Measurements from ENCODE around the gene C17orf100. TPM values are rescaled to one million over a fixed set of nuclear protein-coding genes. Genes with fewer than 3 reads are reported as not detected.

Gene C17orf100
- total and polyA plus RNA-seq, 2 of the 13 experiments (the other 11 are each of a cell fraction or from before 2014, with no cell fraction given) = 3.6 to 8.7 TPM

DNA sequence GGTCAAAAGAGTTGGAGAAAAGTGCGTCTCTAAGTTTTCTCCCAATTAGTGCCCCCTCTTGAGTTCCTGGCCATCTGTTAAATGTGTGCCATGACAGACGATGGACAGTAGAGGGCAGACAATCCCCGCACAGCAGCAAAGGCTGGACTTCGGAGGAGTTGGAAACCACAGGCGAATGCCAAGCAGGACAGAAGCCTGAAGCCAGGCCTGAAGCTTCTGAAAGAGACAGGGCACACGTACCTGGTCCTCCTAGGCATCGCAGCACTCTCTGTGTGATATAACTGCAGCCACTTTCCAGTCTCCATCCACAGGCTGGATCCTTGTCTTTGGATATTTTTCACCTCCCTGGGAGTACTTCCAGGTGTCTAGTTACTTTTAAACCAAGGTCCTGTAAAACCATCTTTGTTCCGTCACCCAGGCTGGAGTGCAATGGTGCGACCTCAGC, 14.5 kb downstream of the C17orf100 start (continued):
- TF ChIP-seq, protein P1, sequence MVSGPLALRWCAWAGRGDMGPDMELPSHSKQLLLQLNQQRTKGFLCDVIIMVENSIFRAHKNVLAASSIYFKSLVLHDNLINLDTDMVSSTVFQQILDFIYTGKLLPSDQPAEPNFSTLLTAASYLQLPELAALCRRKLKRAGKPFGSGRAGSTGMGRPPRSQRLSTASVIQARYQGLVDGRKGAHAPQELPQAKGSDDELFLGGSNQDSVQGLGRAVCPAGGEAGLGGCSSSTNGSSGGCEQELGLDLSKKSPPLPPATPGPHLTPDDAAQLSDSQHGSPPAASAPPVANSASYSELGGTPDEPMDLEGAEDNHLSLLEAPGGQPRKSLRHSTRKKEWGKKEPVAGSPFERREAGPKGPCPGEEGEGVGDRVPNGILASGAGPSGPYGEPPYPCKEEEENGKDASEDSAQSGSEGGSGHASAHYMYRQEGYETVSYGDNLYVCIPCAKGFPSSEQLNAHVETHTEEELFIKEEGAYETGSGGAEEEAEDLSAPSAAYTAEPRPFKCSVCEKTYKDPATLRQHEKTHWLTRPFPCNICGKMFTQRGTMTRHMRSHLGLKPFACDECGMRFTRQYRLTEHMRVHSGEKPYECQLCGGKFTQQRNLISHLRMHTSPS (CRISPR knock-in tag; IDR thresholded peaks at IDR 0.05; ENCODE audit: low read depth) = 0 out of 2 replicates have a peak, but pooled peaks have one; percentile 46
- TF ChIP-seq SMAD3 (CRISPR knock-in tag; IDR thresholded peaks at IDR 0.05) (peak; percentile 66), ZNF337 (CRISPR knock-in tag; IDR thresholded peaks at IDR 0.05; ENCODE audit: borderline replicate concordance, low read depth) (no peak), SRY (CRISPR knock-in tag; IDR thresholded peaks at IDR 0.05) (0 out of 2 replicates have a peak, but pooled peaks have one; percentile 28), ZMYM4 (CRISPR knock-in tag; IDR thresholded peaks at IDR 0.05) (peak; percentile 44; the same call in 1 of the 2 replicates), MED1 (CRISPR knock-in tag; IDR thresholded peaks at IDR 0.05) (0 out of 2 replicates have a peak, but pooled peaks have one; percentile 16), HNRNPH1 (optimal IDR thresholded peaks at IDR 0.05; ENCODE audit: low read depth, low read length) (no peak), BORCS8-MEF2B (CRISPR knock-in tag; IDR thresholded peaks at IDR 0.05) (peak; percentile 44; the same call in 1 of the 2 replicates), NR2C2 (CRISPR knock-in tag; IDR thresholded peaks at IDR 0.05; ENCODE audit: borderline replicate concordance) (peak; percentile 28; the same call in 1 of the 2 replicates), ZNF274 (CRISPR knock-in tag; IDR thresholded peaks at IDR 0.05) (0 out of 2 replicates have a peak, but pooled peaks have one; percentile 42), ZNF749 (CRISPR knock-in tag; IDR thresholded peaks at IDR 0.05; ENCODE audit: borderline replicate concordance) (no peak), REPIN1 (CRISPR knock-in tag; IDR thresholded peaks at IDR 0.05; ENCODE audit: borderline replicate concordance, low read depth) (peak; percentile 71; the same call in 1 of the 2 replicates), KMT2A (CRISPR knock-in tag; IDR thresholded peaks at IDR 0.05) (no peak), MEF2D (CRISPR knock-in tag; IDR thresholded peaks at IDR 0.05) (0 out of 2 replicates have a peak, but pooled peaks have one; percentile 51), POGZ (CRISPR knock-in tag; IDR thresholded peaks at IDR 0.05) (peak; percentile 38; the same call in 1 of the 2 replicates), CEBPG (CRISPR knock-in tag; IDR thresholded peaks at IDR 0.05) (0 out of 2 replicates have a peak, but pooled peaks have one; percentile 8), SPEN (CRISPR knock-in tag; IDR thresholded peaks at IDR 0.05; ENCODE audit: low read depth) (0 out of 2 replicates have a peak, but pooled peaks have one; percentile 48)
- TF ChIP-seq, protein P2, sequence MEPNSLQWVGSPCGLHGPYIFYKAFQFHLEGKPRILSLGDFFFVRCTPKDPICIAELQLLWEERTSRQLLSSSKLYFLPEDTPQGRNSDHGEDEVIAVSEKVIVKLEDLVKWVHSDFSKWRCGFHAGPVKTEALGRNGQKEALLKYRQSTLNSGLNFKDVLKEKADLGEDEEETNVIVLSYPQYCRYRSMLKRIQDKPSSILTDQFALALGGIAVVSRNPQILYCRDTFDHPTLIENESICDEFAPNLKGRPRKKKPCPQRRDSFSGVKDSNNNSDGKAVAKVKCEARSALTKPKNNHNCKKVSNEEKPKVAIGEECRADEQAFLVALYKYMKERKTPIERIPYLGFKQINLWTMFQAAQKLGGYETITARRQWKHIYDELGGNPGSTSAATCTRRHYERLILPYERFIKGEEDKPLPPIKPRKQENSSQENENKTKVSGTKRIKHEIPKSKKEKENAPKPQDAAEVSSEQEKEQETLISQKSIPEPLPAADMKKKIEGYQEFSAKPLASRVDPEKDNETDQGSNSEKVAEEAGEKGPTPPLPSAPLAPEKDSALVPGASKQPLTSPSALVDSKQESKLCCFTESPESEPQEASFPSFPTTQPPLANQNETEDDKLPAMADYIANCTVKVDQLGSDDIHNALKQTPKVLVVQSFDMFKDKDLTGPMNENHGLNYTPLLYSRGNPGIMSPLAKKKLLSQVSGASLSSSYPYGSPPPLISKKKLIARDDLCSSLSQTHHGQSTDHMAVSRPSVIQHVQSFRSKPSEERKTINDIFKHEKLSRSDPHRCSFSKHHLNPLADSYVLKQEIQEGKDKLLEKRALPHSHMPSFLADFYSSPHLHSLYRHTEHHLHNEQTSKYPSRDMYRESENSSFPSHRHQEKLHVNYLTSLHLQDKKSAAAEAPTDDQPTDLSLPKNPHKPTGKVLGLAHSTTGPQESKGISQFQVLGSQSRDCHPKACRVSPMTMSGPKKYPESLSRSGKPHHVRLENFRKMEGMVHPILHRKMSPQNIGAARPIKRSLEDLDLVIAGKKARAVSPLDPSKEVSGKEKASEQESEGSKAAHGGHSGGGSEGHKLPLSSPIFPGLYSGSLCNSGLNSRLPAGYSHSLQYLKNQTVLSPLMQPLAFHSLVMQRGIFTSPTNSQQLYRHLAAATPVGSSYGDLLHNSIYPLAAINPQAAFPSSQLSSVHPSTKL (CRISPR knock-in tag; IDR thresholded peaks at IDR 0.05) = peak; percentile 29; the same call in 1 of the 2 replicates
- TF ChIP-seq, protein P3, sequence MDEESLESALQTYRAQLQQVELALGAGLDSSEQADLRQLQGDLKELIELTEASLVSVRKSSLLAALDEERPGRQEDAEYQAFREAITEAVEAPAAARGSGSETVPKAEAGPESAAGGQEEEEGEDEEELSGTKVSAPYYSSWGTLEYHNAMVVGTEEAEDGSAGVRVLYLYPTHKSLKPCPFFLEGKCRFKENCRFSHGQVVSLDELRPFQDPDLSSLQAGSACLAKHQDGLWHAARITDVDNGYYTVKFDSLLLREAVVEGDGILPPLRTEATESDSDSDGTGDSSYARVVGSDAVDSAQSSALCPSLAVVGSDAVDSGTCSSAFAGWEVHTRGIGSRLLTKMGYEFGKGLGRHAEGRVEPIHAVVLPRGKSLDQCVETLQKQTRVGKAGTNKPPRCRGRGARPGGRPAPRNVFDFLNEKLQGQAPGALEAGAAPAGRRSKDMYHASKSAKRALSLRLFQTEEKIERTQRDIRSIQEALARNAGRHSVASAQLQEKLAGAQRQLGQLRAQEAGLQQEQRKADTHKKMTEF (CRISPR knock-in tag; IDR thresholded peaks at IDR 0.05) = 0 out of 2 replicates have a peak, but pooled peaks have one; percentile 18
